GM12801 (cell line): ENCODE measurements around the gene GPRC5A.

Source experiments
- TF ChIP-seq, protein P1 (sequence below): IDR thresholded peaks from one replicate; pipeline ENCODE4 v1.5.1; 2011; ENCODE audit warnings: control low read depth; ENCODE audit not compliant: insufficient read length; ENCODE audit errors: extremely low read depth

Gene GPRC5A

GRCh38 chr12:12881151-12881909, 10.0 kb upstream of the GPRC5A start:
- TF ChIP-seq, protein P1, sequence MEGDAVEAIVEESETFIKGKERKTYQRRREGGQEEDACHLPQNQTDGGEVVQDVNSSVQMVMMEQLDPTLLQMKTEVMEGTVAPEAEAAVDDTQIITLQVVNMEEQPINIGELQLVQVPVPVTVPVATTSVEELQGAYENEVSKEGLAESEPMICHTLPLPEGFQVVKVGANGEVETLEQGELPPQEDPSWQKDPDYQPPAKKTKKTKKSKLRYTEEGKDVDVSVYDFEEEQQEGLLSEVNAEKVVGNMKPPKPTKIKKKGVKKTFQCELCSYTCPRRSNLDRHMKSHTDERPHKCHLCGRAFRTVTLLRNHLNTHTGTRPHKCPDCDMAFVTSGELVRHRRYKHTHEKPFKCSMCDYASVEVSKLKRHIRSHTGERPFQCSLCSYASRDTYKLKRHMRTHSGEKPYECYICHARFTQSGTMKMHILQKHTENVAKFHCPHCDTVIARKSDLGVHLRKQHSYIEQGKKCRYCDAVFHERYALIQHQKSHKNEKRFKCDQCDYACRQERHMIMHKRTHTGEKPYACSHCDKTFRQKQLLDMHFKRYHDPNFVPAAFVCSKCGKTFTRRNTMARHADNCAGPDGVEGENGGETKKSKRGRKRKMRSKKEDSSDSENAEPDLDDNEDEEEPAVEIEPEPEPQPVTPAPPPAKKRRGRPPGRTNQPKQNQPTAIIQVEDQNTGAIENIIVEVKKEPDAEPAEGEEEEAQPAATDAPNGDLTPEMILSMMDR = no peak

GRCh38 chr12:12882288-12882687, 9.1 kb upstream of the GPRC5A start:
- TF ChIP-seq, protein P1 = no peak

- TF ChIP-seq, protein P1 = no peak
These were observed 7.9 kb upstream of the GPRC5A start for GRCh38 chr12:12883369-12884001.

DNA sequence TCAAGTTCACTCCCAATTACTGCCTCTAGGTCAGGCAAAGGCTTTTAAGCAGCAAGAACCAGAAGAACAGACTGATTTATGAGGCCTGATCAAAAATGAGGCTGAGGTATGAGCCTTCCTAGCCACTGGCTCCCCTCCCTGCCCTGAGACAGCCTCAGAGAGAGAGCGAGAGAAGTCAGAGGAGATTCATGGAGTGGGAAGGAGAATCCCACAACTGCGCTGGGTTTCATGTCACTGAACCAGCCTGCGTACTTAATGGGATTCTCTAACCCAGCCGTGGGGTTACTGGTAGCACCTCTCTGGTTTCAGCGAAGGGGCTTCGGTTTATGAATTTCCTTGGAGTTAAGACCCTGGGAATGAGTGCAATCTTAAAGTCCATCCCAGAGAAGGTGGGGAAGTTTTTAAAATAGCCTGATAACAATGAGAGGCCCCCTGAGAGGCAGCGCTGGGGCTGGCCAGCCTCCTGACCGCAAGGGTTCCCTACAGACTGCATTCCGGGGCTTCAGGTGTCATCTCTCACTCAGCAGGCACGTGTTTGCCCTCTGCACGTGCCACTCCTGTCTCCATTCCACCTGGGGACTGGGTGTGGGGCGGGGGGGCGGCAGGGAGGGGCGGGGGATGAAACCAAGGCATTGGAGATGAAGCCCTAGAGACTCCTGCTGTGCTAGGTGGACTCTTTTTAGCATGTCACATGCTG, 6.1 kb upstream of the GPRC5A start:
- TF ChIP-seq, protein P1 = no peak

DNA sequence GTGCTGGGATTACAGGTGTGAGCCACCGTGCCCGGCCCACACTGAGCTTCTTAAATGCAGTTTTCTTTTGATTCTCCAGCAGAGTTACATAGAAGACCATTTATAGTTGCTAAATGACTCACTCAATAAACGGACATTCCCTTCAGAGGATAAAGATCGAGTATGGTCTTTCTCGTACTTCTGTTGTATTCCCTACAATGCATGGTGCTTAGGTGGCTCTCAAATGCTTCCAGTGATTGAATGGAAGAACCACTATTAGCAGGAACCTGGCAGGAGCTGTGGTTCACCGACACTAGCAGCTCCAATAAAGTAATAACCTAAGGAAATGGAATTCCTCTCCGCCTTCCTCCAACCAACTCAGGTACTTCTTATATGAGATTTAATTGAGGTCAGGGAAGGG, 3.9 kb upstream of the GPRC5A start:
- TF ChIP-seq, protein P1 = no peak

DNA sequence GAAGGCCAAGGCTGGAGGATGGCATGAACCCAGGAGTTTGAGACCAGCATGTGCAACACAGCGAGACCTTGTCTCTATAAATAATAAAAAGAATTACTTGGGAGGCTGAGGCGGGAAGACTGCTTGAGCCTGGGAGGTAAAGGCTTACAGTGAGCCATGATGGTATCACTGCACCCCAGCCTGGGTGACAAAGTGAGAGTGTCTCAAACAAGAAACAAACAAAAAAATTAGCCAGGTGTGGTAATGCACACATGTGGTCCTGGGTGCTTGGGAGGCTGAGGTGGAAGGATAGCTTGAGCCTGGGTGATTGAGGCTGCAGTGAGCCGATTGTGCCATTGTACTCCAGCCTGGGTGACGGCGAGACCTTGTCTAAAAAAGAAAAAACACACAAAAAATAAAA, 1.7 kb upstream of the GPRC5A start:
- TF ChIP-seq, protein P1 = no peak

GRCh38 chr12:12890543-12891079, 751 bp upstream of the GPRC5A start:
- TF ChIP-seq, protein P1 = no peak
